Activated CD4-positive, CD25-positive, alpha-beta regulatory T cell (primary cell): ENCODE results near the gene GTSE1.

Experiments
- DNase-seq, 4 experiments: peaks; one replicate each; lab custom pipeline; 2025; lab: John Stamatoyannopoulos, UW

GTSE1 gene

GRCh38 chr22:46366327-46366731 lies 69.7 kb downstream of the GTSE1 start:
- DNase-seq: no peak

- no peak for DNase-seq
Measured at GRCh38 chr22:46366801-46367706, 70.4 kb downstream of the GTSE1 start.

GRCh38 chr22:46367707-46368191 lies 71.1 kb downstream of the GTSE1 start:
- peak; percentile 23 to 51 (median 34) for DNase-seq

DNA sequence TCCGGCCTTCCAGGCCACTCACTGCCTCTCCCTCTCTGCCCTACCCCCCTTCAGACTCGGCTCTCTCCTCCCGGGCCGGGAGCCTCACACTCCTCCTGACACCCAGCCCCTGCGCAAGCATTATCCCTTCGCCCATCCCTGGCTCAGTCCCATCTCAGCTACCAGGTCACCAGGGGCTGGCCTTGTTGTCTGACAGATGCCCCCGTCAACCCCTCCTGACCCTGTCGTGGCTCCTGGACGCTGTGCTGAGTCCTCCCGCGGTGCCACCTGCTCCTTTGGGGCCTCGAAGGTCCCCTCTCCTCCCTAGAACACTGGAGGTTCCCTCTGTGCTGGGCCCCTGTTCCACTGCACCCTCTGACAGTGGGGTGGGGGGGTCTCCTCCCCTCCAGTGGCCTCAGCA lies 71.8 kb downstream of the GTSE1 start:
- no peak for DNase-seq

GRCh38 chr22:46368871-46369715 lies 72.4 kb downstream of the GTSE1 start:
- no peak for DNase-seq

GRCh38 chr22:46369716-46370583 lies 73.3 kb downstream of the GTSE1 start:
- DNase-seq: no peak

GRCh38 chr22:46370584-46371291 lies 74.1 kb downstream of the GTSE1 start:
- DNase-seq: no peak

DNA sequence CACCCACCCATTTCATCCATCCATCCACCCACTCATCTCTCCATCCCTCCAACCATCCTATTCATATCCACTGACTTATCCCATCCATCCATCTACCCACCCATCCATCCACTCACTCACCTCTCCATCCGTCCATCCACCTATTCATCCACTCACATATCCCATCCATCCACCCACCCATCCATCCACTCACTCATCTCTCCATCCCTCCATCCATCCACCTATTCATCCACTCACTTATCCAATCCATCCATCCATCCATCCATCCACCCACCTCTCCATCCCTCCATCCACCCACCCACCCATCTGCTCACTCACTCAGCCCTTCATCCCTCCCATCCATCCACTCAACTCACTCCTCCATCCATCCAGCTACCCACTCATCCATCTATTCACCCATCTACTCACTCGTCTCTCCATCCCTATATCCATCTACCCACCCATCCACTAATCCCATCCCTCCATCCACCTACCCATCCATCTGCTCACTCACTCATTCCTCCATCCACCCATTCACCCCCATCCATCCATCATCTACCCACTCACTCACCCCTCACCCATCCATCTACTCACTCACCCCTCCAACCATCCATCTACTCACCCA lies 75.1 kb downstream of the GTSE1 start:
- no peak for DNase-seq

DNA sequence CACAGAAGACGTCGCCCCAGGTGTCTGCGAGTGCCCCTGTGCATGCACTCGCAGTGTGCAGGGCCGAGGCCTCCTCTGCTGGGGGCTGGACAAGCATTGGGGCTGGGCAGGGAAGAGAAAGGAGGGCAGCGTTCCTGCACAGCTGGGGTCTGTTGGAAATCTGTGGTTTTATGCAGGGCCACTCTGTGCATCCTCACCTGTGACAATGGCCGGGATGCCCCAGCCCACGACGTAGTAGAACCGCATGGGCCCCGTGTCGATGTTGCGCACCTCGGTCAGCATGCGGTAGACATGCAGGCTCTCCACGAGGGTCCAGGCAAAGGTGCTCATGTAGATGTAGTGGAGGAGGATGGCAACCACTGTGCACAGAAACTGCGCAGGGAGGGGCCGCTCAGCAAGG lies 76.0 kb downstream of the GTSE1 start:
- no peak for DNase-seq

- no peak for DNase-seq
Measured at GRCh38 chr22:46373159-46373558, 76.5 kb downstream of the GTSE1 start.

DNA sequence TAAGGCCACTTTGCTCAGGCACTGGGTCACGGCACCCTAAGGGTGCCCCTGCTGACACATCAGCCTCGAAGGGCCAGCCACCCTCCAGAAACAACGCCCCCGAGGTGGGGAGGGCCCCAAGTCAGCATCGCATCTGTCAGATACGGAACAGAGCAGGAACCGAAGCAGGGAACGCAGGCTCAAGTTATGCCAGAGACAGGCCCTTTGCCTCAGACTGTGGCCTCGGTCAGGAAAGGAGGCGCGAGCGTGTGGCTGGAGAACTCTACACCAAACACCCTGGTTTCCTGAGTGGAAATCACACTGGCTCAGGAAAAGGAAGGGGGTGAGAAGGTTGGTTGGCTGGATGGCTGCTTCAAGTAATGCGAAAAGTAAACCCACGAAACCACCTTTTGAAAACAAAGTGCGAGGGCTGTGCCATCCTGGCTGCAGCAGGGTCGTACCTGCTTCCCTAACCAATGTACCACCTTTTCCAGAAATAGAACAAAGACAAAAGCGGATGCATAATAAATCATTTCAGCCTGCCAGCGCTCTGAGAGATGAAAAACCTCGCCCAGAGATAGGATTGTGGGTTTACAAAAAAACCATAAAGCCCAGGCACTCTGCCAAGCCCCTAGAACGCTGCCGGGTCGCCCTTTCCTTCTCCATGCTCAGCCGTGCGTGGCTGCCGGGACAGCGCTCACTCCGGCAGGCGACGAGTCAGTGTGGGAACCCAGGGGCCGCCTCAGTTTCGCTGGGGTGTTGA lies 77.4 kb downstream of the GTSE1 start:
- no peak for DNase-seq

DNA sequence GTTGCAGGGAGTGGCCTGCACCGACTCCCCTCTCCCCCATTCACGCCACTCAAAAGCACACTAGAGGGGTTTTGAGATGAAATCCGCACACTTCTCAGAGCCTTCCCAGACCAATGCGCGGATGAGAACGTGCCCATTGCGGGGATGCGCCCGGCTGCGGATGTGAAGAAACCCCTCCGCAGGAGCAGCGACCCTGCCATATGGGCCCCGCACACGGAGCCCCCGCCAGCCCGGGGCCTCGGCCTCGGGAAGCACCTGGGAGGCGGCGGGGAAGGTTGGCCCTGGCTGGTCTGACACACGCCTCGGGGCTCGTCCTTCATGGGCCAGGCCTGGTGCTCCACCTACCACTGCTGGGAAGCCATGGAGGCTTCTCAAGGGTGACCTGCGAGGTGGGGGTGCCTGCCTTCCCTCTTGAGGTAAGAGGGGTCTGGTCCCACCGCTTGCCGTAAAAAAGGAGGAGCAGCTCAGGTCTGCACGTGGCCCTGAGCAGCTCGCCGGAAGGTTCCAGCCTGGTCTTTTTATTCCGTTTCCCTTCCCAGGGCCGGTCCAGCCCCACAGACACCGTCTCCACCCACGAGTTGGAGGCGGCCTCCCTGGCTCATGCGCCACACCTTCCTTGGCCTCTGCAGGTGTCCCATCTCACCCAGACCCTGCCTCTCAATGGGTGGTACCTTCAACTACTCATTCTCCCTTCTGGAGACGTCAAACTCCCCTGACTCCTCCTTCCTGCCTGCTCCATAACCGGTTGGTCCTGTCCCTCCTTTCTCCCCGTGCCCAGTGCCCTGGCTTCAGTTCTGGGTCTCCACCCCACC lies 78.2 kb downstream of the GTSE1 start:
- no peak for DNase-seq

DNA sequence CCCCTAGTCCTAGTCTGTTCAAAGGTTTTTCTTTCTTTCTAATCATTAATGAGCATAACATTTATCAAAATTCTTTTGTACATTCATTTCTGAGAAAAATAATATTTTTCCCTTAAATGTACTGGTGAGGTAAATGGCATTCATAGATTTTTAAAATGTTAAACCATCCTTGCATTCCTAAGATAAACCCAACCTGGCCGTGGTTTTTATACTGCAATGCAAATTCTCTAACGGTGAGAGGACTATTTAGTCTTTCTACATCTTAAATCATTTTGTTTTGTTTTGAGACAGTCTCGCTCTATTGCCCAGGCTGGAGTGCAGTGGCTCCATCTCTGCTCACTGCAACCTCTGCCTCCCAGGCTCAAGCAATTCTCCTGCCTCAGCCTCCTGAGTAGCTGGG lies 79.4 kb downstream of the GTSE1 start:
- DNase-seq: no peak

DNA sequence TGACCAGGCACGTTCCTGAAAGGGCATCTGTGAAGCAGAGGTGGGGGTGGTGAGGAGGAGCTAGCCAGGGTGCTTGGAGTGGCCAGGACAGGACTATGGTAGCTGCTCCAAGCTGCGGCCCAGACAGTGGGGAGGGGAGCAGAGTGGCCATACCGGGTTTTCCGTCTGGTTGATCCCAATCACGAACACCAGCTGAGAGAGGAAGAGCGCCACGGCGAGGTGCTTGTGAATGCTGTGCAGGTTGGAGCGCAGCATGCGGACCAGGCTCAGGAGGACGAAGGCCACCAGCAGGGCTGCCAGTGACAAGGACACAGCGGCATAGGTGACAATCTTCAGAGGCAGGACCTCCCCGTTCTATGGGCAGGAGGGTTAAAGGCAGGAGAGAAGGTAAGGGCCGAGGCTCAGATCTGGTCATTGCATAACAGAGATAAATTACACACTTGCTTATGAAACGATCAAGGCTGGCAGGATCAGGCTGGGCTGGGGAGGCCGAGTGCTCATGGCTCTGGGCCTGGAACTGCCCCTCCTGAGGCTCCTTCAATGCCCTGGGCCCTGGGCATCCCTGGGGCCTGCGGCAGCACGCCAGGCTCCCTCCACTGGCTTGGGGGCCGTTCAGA lies 80.3 kb downstream of the GTSE1 start:
- DNase-seq: no peak

- DNase-seq: no peak
Measured at GRCh38 chr22:46377525-46378425, 81.1 kb downstream of the GTSE1 start.

- no peak for DNase-seq
Measured at GRCh38 chr22:46378426-46379065, 81.9 kb downstream of the GTSE1 start.
